PFSK-1 (cell line): ENCODE results near the gene CD163L1.

Experiments used
- SIN3A ChIP-seq: IDR thresholded peaks from 2 replicates; pipeline ENCODE4 v1.6.1; 2012; ENCODE audit warnings: mild to moderate bottlenecking, low read length, moderate library complexity, borderline replicate concordance; ENCODE audit not compliant: insufficient read depth
- TAF1 ChIP-seq: IDR thresholded peaks from 2 replicates; pipeline ENCODE4 v1.6.1; 2012; ENCODE audit warnings: low read length, control low read depth, borderline replicate concordance; ENCODE audit not compliant: insufficient read depth

DNA sequence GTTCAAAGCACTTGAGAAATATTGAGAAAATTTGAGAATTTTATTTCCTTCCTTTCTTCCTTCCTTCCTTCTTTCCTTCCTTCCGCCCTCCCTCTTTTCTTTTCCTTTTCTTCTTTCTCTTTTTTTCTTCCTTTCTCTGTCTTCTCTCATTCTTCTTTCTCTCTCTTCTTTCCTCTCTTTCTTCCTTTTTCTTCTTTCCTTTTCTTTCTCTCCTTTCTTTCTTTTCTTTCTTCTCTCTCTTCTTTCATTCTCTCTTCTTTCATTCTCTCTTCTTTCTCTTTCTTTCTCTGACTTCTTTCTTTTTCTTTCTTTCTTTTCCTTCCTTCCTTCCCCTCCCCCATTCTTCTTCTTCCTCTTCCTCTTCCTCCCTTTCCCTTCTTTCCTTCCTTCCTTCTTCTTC is 44.9 kb downstream of the CD163L1 start:
- TF ChIP-seq SIN3A (no peak), TAF1 (no peak)
